GM12873 (cell line): Measurements from ENCODE around the gene EMID1.

Experiments used
- CTCF ChIP-seq: IDR thresholded peaks from 2 replicates; pipeline ENCODE4 v1.5.1; 2012; ENCODE audit warnings: low read depth, mild to moderate bottlenecking, moderate library complexity, low read length, control low read depth; ENCODE audit not compliant: insufficient read depth; ENCODE audit errors: missing control alignments

EMID1 gene

DNA sequence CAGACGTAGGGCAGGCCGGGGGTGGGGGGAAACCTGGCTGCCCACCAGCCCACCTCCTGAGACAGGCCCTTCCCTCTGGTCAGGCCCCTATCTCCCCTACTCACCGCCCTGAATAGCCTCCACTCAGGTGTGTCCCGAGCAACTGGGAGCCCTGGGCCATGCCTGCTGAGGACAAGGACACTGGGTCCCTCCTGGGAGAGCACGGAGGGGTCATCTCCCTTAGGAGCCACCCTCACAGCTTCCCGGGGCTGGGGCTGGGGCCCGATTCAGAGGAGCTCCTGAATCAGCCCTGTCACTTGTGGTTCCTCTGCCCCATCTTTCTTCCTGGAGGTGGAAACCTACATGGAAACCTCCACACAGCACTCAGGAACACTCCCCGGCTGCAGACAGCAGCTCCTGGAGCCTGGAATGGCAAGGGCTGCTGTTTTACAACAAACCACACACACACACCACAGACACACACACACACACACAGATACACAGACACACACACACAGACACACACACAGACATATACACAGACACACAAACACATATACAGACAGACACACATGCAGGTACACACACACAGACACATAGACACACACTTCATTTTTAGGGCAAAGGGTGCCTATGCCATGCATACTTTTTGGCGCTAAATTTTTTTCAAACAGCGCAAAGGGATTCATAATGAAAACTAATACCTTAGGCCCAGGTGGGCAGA, 9.6 kb upstream of the EMID1 start:
- no peak for TF ChIP-seq CTCF

- no peak for TF ChIP-seq CTCF
These were observed 8.6 kb upstream of the EMID1 start for GRCh38 chr22:29197096-29197495.

DNA sequence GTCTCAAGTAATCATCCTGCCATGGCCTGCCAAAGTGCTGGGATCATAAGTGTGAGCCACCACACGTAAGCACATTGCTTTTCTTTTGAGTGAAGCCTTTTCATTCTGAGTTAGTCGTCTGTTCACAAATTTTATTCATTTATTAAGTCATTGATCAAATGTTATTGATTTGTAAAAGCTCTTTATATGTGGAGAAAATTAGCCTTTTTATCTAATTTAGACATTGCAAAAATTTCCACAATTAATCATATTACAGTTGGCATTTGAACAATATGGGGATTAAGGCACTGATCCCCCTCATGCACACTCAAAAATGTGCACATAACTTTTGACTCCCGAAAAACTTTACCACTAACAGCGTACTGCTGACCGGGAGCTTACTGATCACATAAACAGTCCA, 7.5 kb upstream of the EMID1 start:
- no peak for TF ChIP-seq CTCF

DNA sequence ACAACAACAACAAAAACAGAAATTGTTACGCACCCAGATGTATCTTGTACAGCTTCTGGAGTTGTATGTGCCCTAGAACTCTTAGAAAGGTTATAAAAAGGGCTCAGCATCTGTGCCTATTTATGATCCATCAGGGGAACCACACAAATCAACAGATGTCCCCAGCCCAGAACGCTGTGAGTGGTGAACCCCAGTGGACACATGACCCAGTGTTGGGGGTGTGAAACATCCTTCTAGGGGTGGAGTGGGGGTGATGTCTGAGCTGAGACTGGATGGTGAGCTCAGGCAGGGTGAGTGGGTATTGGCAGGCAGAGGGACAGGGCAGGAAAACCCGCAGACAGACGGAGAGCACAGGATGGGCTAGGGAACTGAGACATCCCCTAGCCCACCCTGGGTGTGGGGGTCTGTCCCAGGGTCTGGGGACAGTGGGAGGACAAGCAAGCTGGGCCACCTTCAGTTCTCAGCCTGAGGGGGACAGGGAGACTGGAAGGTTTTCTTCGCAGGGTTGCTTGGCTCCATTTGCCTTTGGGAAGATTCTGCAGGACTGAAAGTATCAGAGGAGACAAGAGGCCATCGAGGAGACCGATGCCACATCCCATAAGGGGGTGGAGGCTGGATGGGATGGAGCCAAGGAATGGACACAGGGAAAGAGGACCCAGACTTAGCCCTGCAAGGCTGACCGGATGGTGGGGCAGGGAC, 5.8 kb upstream of the EMID1 start:
- no peak for TF ChIP-seq CTCF

DNA sequence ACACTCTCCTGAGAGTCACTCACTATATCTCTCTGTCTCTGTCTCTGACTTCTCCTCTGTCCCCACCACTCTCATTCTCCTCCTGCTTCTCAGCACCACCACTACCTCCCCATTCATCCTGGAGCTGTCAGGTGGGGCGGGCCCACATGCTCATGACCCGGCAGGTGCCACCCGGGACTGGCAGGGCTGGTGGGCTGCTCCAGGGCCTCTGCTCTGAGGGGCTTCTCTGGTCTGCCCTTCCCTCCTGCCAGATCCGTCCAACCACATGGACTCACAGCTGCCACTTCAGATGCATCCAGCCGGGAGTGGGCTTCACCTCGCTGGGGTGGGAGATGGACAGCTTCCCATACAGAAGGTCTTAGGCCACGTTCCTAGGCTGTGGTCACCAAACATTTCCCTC, 4.8 kb upstream of the EMID1 start:
- no peak for TF ChIP-seq CTCF

DNA sequence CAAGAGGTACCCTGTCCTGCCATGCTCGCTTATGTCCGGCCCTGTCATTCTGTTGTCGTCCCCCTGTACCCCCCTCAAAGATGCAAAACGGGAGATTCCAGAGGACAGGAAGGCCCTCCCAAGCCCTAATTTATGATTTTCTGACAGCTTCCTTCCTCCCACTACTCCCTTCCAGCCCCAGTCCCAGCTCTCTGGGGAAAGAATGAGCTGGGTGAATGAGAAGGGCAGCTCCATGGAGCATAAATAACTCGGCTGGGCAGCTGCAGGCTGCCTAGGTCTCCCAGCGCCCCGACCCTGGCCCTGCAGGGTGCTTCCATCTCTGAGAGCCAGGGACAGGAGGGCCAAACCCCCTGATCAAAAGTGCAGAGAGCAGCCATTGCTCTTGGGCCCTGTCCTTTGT, 3.9 kb upstream of the EMID1 start:
- TF ChIP-seq CTCF = no peak

DNA sequence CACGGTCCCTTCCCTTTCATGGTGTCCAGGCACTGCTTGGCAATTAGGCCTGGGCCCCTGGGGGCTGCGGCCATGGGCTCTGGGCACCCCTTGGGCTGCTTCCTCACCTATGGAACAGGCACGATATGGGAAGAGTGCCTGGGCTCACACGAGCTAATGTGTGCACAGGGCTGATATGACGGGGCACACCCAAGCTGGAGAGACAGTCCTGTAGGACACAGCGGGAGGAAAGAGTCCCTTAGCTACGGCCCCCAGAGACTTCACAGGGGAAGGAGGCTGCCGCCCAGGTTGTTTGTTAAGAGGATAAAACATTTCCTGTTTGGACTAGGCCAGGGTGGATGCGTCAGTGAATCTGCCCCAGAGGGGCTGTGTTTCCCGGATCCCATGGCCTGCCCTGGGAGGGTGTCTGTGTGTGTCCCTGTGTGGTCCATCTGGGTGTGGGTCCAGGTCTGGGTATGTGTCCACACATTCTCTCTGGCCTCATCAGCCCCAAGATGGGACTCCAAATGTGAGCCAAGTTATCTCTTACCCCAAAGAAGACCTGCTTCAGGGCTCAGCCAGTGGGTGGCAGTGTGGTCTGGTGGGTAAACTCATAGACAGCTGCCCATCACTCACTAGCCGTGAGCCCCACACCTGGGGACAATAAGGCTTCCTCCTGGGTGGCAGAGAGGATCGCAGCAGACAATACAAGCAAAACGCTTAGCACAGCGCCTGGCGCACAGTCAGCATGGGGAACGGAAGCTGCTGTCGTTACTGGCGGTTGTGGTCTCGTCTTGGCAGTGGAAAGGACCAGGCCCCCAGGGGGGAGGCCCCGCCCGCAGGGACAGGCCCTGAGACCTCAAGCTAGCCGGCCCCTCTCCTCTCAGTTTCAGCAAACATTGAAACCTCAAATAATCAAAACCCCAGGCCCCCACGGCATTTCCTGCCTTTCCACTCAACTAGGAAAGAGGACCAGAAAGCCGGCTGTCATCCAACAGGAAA, 3.2 kb upstream of the EMID1 start:
- peak; percentile 61 for TF ChIP-seq CTCF
